ENCODE data around the gene FER.
"Not testable (repeated sequence)": the region's sequence is repeated elsewhere in the genome, so short reads cannot be mapped to it uniquely, and the experiment has no call there.

Gene FER

DNA sequence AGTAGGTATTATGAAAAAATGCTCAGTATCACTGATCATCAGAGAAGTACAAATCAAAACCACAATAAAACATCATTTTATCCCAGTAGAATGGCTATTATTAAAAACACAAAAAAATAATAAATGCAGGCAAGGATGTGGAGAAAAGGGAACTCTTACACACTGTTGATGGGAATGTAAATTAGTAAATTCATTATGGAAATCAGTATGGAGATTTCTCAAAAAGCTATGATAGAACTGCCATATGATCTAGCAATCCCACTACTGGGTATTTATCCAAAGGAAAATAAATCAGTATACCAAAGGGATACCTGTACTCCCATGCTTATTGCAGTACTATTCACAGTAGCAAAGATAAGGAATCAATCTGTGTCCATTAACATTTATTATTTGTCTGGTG lies 209.6 kb downstream of the FER start:
- no peak for DNase-seq (ENCODE audit: low read depth, low spot score)

DNA sequence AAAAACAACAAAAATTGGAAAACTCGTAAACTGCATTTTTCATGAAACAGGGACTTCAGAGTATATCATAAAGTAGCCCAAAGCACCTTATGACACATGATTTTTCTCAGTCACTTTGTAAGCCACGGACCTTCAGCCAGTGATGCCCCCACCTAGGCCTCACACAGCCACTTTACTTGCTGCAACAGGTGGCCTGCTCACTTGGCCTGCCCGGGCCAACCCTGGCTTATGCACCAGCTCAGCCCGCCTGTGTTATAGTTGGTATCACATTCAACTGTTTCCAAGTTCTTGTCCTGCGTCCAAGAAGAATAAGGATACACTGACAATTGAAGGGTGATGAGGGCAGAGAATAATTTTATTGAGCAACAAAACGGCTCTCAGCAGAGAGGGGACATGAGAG lies 219.2 kb downstream of the FER start:
- DNase-seq (ENCODE audit: low read depth, low spot score), result no peak

DNA sequence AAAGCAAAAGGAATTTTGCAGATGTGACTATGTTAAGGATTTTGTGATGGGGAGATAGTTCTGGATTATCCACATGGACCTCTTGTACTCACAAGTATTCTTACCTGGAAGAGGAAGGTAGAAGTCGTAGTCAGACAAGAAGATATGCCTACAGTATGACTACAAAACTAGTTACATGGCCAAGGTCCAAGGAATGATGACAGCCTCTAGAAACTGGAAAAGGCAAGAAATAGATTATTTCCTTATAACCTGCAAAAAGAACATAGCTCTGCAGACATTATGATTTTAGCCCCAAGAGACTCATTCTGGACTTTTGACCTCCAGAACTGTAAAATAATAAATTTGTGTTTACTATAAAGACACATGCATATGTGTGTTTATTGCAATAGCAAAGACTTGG lies 226.9 kb downstream of the FER start:
- DNase-seq (ENCODE audit: low read depth, low spot score), result no peak

DNA sequence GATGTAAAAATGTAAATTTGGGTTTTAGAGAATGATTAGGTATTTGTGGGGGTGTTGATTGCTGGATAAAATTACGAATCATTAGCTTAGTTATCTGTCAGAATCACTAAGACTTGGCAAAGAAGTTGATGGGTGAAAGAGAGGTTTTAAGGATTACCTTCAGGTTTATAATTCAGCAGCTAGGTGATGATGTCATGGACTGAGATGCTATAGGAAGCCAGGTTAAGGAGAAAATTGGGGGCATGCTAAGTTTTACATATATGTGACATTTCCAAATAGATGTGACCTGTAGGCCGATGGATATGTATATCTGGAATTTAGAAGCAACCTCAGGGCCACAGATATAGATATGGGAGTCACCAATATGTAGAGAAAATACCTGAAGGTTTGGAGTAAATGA lies 228.0 kb downstream of the FER start:
- no peak for DNase-seq (ENCODE audit: low read depth, low spot score)

DNA sequence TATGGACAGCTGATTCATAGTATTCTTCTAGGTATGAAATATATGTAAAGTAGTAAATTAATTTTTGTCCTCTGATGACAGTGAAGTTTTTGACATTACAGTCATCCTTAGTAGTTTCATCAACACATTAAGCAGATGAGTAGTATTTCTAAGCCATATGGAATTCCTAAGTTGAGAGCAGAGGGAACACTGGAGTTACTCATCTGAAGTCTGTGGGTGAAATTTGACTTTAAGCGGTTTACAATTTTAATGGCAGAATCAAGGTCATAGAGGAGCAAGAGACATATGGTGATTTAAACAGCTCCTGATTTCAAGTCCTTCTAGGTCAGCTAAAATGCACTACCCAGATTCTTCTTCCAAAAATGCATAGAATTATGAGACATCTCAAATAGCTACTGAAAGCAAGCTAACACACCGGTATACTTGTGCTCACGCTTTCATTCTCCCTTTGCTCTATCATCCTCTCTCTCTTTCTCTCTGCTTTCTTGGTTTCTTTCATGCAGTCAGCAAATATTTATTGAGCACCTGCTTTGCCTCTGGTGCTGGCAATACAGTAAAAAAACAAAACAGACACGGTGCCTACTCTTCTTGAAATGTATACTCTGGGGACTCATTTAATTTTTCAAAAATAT lies 235.9 kb downstream of the FER start:
- no peak for DNase-seq (ENCODE audit: low read depth, low spot score)

DNA sequence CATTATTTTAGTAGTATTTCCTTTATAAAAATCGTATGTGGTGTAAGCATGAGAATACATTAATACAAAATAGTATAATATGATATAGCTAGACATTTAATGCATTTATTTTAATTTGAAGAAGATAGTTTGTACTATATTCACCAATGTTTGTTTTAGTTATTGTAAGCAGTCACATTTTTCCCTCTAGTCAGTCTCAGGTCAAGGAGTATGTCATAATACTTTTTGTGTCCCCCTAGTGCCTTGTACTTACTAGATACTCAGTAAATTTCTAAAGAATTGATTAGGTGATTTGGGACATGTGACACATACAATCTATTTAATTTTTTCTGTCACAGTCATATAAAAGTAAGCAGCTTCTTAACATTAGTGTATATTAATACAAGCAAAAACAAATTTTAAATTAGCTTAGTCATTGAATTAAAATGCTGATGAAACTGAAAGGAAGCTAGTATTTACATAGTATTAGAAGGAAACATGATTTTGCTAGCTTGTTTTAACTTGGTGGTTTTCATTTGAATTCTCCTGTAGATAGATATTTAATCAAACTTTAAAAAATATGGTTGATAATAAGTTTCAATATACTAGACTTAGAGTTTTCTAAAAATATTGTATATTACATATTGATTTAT lies 242.2 kb downstream of the FER start:
- no peak for DNase-seq (ENCODE audit: low read depth, low spot score)

DNA sequence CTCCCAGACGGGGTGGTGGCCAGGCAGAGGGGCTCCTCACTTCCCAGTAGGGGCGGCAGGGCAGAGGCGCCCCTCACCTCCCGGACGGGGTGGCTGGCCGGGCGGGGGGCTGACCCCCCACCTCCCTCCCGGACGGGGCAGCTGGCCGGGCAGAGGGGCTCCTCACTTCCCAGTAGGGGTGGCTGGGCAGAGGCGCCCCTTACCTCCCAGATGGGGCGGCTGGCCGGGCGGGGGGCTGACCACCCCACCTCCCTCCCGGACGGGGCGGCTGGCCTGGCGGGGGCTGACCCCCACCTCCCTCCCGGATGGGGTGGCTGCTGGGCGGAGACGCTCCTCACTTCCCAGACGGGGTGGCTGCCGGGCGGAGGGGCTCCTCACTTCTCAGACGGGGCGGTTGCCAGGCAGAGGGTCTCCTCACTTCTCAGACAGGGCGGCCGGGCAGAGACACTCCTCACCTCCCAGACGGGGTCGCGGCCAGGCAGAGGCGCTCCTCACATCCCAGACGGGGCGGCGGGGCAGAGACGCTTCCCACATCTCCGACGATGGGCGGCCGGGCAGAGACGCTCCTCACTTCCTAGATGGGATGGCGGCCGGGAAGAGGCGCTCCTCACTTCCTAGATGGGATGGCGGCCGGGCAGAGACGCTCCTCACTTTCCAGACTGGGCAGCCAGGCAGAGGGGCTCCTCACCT lies 244.8 kb downstream of the FER start:
- DNase-seq (ENCODE audit: low read depth, low spot score), result not testable (repeated sequence)

DNA sequence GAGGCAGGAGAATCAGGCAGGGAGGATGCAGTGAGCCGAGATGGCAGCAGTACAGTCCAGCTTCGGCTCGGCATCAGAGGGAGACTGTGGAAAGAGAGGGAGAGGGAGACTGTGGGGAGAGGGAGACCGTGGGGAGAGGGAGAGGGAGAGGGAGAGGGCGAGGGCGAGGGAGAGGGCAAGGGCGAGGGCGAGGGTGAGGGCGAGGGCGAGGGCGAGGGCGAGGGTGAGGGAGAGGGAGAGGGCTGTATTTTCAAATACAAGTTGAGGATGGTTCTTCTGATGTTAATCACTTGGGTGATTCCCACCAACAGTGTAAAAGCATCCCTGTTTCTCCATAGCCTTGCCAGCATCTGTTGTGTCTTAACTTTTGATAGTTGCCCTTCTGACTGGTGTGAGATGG lies 245.7 kb downstream of the FER start:
- not testable (repeated sequence) for DNase-seq (ENCODE audit: low read depth, low spot score)

DNA sequence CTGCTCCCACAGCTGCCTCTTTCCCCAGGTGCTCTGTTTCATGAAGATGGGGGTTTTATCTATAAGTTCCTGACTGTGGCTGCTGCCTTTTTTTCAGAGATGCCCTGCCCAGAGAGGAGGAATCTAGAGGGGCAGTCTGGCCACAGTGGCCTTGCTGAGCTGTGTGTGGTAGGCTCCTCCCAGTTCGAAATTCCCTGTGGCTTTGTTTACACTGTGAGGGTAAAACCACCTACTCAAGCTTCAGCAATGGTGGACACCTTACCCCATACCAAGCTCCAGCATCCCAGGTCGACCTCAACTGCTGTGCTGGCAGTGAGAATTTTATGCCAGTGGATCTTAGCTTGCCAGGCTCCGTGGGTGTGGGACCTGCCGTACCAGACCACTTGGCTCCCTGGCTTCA lies 250.0 kb downstream of the FER start:
- no peak for DNase-seq (ENCODE audit: low read depth, low spot score)

DNA sequence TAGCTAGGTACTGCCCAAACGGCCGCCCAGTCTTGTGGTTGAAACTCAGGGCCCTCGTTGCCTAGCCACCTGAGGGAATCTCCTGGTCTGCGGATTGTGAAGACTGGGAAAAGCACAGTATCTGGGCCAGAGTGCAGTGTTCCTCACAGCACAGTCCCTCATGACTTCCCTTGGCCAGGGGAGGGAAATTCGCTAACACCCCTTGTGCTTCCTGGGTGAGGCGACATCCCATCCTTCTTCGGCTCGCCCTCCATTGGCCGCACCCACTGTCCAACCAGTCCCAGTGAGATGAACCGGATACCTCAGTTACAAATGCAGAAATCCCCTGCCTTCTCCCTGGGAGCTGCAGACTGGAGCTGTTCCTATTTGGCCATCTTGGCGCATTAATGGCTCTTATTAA lies 250.5 kb downstream of the FER start:
- DNase-seq (ENCODE audit: low read depth, low spot score), result no peak

DNA sequence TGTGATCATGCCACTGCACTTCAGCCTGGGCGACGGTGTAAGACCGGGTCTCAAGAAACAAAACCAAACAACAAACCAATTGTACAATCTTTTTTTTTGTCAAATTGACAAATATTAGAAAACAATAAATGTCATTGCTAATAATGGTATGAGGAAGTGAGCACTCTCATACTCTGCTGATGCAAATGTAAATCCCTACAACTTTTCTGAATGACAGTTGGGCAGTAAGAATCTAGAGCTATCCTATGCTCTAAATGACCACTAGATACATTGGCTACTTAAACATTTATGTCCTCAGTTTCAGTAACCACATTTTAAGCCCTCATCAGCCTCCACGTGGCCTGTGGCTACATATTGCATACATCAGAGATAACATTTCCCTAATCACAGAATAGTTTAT lies 256.2 kb downstream of the FER start:
- no peak for DNase-seq (ENCODE audit: low read depth, low spot score)

DNA sequence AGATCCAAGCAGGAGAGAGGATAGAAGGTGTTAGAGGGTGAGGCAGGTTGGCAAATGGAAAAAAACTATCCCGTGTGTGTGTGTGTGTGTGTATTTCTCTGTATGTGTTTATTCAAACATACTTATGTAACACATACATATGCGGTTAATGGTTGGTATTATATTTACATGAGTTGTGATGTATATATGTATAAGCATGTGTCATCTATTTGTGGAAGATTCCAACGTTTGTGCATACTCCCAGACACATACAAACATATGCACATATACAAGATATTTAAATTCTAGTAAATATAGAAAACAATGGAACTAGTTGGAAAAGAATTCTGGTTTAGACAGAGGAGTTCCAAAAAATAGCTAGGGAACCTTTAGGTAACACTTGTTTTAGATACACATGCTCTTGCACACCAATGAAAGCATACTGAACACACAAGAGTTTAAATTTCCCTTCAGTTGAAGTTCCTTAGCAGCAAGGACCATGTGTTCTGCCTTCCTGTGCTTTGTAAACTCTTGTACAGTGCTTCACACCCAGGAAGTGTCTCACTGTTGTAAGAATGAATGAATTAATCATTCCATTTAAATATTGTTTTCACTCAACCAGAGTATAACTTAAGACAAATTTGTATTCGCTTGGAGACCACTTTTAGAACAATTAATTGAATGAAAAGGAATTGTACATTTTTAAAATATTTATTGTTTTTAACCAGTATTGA lies 257.8 kb downstream of the FER start:
- DNase-seq (ENCODE audit: low read depth, low spot score), result no peak

DNA sequence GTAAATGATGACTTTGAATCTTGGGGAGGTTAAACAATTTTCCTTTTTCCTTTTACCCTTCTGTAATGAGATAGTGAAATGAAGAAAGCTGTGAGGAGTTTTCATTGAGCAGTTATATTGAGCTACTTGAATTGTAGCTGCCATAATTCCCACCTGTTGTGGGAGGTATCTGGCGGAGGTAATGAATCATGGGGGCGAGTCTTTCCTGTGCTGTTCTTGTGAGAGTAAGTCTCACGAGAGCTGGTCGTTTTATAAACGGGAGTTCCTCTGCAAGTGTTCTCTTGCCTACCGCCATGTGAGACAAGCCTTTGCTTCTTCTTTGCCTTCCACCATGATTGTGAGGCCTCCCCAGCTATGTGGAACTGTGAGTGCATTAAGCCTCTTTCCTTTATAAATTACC lies 258.4 kb downstream of the FER start:
- DNase-seq (ENCODE audit: low read depth, low spot score), result no peak

DNA sequence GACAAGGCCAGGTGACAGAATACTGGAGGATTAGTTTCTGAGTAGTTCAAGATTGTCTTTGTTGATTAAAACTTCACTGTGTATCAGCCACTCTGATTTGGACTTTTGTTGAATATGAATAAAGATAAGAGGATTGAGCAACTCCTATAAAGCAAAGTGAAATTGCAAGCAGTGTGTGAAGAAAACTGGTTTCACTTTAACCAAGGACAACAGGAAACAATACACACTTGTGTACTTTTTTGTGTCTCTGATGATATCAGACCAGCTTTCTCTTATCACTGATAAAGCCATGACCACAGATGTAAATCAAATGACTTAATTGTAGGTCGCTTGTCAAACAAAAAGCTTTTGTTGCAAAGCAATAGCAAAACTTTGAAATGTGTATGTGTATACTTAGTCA lies 268.6 kb downstream of the FER start:
- DNase-seq (ENCODE audit: low read depth, low spot score), result no peak

DNA sequence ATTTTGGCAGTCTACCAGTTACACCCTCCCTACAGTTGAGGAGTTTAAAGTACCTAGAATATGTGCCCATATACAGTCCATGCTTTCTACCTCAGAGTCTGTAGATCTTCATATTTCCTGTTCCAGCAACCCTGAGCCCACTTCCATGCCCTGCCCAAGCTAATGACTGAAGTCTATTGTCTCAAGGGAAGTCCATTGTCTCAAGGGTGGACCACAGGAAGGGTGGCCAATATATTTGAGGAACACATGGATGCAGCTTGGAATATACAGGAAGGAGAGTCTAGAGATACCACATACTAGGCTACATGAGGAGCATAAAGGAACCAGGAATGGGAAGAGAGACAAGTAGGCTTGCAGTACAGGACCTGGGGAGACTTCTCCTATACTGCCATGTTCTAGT lies 274.4 kb downstream of the FER start:
- DNase-seq (ENCODE audit: low read depth, low spot score), result no peak

DNA sequence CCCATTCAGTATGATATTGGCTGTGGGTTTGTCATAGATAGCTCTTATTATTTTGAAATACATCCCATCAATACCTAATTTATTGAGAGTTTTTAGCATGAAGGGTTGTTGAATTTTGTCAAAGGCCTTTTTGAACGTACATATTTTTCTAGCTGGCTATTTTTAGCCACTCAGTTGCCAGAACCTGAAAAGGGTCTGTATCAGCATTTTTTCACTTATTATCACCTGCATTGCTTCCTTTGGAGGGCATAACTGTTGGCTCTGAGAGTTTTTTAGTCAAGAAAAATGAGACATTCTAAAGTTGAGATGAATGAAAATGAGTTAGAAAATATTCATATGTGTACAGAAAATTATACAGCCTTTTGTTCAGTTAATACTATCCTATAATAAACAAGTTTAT lies 278.0 kb downstream of the FER start:
- not testable (repeated sequence) for DNase-seq (ENCODE audit: low read depth, low spot score)

DNA sequence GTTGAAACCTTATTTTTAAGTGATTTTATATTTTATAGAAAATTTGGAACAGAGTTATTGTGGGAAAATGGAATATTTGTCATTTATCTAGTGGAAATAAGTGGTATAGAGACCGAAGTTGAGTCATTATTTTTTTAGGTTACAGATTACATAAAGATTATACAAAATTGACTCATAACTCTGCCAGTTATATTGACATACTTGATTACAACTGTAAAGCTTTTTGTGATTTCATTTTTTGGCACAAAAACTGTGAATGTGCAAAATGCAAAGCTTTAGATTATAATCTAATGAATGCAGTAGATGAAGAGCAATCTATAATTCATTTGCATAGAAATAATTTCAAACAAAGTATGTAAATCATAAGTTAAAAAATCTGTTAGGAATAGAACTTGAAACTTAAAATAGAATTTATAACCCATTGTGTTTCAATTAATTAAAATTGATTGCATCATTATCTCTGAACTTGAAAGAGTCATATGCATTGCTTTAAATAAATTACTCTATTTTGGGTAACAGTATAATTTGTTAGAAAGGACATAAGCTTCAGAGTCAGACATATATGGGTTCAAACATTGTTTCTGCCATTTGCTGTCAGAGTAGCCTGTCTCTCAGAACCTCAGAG lies 280.4 kb downstream of the FER start:
- no peak for DNase-seq (ENCODE audit: low read depth, low spot score)

DNA sequence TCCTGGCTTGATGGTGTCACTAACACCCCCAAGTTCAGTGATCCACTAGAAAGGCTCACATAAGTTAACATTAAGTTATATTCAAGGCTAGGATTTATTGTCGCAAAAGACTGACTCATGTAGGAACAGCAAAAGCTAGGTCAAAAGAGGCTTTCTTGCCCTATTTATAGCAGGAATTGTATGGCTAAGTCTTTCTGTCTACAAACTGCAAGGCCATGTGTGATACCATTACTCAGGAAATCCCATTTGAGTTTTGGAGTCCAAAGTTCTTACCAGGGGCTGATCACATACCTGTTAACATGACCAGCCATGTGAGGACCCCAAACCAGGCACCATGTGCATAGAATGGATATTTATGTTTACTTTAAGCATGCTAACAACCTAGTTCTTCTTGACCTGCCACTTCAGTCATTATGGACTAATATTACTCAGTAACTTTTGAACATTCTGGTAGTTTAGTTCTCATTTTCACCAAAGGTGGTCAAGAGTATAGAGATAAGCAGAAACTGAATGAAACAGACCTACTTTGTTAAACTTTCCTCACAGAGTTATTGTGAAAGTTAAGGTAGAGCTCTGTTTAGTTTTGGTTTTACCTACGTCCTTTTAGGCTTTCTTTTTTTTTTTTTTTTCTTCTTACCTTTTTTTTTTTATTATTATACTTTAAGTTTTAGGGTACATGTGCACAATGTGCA lies 281.1 kb downstream of the FER start:
- DNase-seq (ENCODE audit: low read depth, low spot score), result no peak

DNA sequence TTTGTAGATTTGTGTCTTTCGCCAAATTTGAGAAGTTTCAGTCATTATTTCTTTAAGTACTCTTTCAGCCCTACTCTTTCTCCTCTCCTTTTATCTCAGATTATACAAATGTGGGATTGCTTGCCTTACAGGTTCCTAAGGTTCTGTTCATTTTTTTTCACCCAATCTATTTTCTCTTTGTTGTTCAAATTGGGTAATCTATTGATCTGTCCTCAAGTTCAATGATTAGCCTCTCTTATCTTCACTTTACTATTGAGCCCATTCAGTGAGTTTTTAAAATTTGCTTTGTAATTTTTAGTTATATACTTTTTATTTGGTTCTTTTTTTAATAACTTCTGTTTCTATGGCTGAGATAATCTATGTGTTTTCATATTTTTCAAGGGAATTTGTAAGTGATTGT lies 282.1 kb downstream of the FER start:
- DNase-seq (ENCODE audit: low read depth, low spot score), result no peak

DNA sequence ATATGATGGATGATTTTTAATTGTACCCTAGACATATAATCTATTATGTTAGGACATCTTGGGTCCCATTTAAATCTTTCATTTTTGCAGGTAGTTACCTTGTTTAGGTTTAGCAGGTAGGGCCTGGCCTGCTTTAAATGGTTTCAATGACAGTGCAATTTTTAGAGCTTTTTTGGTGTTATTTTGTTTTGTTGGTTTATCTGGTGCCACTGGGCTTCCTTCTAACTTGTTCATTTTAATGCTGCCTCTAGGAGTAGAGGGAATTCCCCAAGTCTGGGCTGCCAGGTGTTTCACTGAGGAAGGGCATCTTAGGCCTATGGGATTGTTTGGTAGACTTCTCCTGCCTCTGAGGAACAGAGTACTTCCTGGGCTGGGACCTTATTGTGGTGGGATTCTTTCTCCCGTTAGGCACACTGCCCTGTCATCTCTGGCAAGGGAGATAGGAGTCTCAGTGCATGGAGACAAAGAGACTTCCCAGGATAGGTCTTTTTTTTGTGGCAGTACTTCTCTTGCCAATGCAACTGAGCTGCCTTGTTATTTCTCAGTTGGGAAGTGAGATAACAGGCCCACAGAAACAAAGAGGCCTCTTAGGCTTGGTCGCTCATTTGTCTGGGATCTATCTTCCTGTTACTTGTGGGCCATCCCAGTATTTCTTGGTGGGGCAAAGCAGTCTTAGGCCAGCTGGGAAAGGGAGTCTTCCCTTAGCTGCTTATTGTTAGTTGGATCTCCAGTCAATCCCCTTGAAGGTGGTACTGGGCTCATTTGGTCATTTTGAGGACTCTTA lies 282.9 kb downstream of the FER start:
- DNase-seq (ENCODE audit: low read depth, low spot score), result no peak

DNA sequence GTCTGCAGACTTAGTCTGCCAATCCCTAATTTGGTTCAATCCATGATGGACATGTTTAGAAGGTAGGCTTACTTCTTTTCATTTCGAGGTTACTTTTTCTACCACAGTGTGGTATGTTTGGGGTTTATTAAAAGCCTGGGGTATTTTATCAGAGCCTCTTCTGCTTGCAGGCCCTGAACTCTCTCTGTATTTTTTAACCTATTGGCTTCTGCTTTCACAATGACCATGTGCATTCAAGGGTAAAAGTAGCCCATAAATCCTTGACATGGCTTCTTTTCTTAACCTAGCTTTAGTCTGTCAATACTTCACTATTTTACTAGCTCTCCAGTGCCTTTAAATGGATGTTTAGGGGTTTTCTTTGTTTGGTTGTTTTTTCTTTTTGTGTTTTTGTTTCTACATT lies 286.6 kb downstream of the FER start:
- DNase-seq (ENCODE audit: low read depth, low spot score), result no peak

Measured in astrocyte of the hippocampus (primary cell).